Gastrocnemius medialis (tissue), 4 donors: ENCODE data around the gene ETV6.

Experiments used
- CTCF ChIP-seq, 5 experiments: fragments of 450-650 bp in 3 of 5; fragments of 200-600 bp in 2 of 5; sonication (generic) in 2 of 5; IDR thresholded peaks in 4 of 5; conservative IDR thresholded peaks in 1 of 5; 1 replicate in 4 of 5; 2 replicates in 1 of 5; pipeline ENCODE4 v1.5.1; 2016 to 2019; ENCODE audit warnings: antibody characterized with exemption in 5 of 5, mild to moderate bottlenecking in 3 of 5, moderate library complexity in 3 of 5
- POLR2A ChIP-seq, 2 donors: fragments of 450-650 bp; IDR thresholded peaks; one replicate each; pipeline ENCODE4 v1.6.1; 2017; ENCODE audit warnings: antibody characterized with exemption in 2 of 2, mild to moderate bottlenecking in 2 of 2, moderate library complexity in 2 of 2

DNA sequence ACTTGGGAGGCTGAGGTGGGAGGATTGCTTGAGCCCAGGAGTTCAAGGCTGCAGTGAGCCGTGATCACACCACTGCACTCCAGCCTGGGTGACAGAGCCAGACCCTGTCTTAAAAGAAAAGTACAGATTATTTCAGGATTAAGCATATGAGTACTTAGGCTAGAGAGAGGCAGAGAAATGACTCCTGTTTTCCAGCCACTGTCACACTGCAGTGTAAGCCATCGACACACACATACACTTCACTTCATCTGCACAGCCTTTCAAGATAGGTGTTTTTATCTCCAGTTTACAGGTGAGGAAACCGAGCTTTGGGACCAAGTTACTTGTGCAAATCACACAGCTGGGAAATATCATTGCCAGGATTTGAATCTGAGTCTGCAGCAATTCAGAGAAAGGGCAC, 77.2 kb downstream of the ETV6 start:
- TF ChIP-seq CTCF (IDR thresholded peaks at IDR 0.05 in 4 of 5, conservative IDR thresholded peaks at IDR 0.05 in 1 of 5) (no peak), POLR2A (IDR thresholded peaks at IDR 0.05) (no peak)
